Peyer's patch (tissue), 4 donors: Measurements from ENCODE around the gene CD83. TPM values are rescaled to one million over a fixed set of nuclear protein-coding genes. Genes with fewer than 3 reads are reported as not detected.

Experiments used
- DNase-seq, 3 donors: peaks; one replicate each; pipeline ENCODE4 v3.0.0-alpha.2; 2017 to 2019
- H3K27ac ChIP-seq, 4 donors: fragments of 200-600 bp; sonication (generic); one replicate each; pipeline ENCODE4 v1.5.1; 2016 to 2019
- H3K27me3 ChIP-seq, 2 donors: fragments of 200-600 bp; sonication (generic); one replicate each; pipeline ENCODE4 v1.5.1; 2019
- H3K36me3 ChIP-seq, 3 donors: fragments of 200-600 bp; sonication (generic); one replicate each; pipeline ENCODE4 v1.5.1; 2016 to 2019
- H3K4me1 ChIP-seq, 4 donors: fragments of 200-600 bp; sonication (generic); one replicate each; pipeline ENCODE4 v1.5.1; 2016 to 2019
- H3K4me3 ChIP-seq, 4 donors: fragments of 200-600 bp; sonication (generic); 1 replicate in 3 of 4; 2 replicates in 1 of 4; pipeline ENCODE4 v1.5.1; 2016 to 2019; ENCODE audit warnings: mild to moderate bottlenecking in 1 of 4
- H3K9me3 ChIP-seq, 4 donors: fragments of 200-600 bp; sonication (generic); one replicate each; pipeline ENCODE4 v1.5.1; 2016 to 2019; ENCODE audit warnings: mild to moderate bottlenecking in 1 of 4
- POLR2A ChIP-seq, 2 donors: fragments of 450-650 bp; IDR thresholded peaks; one replicate each; pipeline ENCODE4 v1.5.1; 2017; ENCODE audit warnings: antibody characterized with exemption in 2 of 2, mild to moderate bottlenecking in 2 of 2, moderate library complexity in 2 of 2
- total RNA-seq, 4 donors: library from RNA; depleted of rRNA; stranded (reverse); fragments of >200 nt; gene quantifications; one replicate each; pipeline ENCODE4 v1.1.0, GENCODE V29; 2016
- TF ChIP-seq, protein P1 (sequence below), 6 experiments: fragments of 450-650 bp in 4 of 6; fragments of 200-600 bp in 2 of 6; sonication (generic) in 1 of 6; IDR thresholded peaks; one replicate each; pipeline ENCODE4 v1.5.1; 2017 to 2019; ENCODE audit warnings: antibody characterized with exemption in 6 of 6, mild to moderate bottlenecking in 3 of 6, moderate library complexity in 1 of 6

The CD83 gene
- total RNA-seq, 4 donors from 2014 or later, result 0.53 to 15.7 (median 1.4) TPM

DNA sequence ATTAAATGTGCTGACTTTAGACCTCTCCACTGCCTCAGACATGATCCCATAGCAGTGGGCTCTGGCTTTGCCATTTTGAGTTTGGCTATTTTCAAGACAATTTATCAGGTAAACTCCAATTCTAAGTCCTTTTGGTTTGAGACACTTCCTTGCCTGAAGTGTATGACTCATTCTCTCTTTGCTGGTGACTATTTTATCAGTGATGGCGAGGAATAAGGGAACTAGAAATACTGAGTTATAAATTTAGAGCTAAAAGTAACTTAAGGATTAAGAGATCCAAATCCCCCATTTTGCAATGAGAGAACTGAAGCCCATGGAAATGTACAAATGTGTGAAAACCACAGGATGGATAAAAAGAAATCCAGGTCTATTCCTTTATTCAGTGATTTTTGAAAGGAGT, 30.9 kb upstream of the CD83 start:
- Histone ChIP-seq H3K4me3 (no peak overlapping the region), H3K27ac (no peak overlapping the region), H3K36me3 (no peaks in the 10 kb centered on the region), H3K27me3 (no peaks in the 10 kb centered on the region), H3K4me1 (peaks cover 0 to 6% (median 0%) of the 10 kb centered on the region in 4 donors), H3K9me3 (no peaks in the 10 kb centered on the region)
- TF ChIP-seq, protein P1, sequence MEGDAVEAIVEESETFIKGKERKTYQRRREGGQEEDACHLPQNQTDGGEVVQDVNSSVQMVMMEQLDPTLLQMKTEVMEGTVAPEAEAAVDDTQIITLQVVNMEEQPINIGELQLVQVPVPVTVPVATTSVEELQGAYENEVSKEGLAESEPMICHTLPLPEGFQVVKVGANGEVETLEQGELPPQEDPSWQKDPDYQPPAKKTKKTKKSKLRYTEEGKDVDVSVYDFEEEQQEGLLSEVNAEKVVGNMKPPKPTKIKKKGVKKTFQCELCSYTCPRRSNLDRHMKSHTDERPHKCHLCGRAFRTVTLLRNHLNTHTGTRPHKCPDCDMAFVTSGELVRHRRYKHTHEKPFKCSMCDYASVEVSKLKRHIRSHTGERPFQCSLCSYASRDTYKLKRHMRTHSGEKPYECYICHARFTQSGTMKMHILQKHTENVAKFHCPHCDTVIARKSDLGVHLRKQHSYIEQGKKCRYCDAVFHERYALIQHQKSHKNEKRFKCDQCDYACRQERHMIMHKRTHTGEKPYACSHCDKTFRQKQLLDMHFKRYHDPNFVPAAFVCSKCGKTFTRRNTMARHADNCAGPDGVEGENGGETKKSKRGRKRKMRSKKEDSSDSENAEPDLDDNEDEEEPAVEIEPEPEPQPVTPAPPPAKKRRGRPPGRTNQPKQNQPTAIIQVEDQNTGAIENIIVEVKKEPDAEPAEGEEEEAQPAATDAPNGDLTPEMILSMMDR (IDR thresholded peaks at IDR 0.05), result no peak
- TF ChIP-seq POLR2A (IDR thresholded peaks at IDR 0.05), result no peak
- no peak for DNase-seq

DNA sequence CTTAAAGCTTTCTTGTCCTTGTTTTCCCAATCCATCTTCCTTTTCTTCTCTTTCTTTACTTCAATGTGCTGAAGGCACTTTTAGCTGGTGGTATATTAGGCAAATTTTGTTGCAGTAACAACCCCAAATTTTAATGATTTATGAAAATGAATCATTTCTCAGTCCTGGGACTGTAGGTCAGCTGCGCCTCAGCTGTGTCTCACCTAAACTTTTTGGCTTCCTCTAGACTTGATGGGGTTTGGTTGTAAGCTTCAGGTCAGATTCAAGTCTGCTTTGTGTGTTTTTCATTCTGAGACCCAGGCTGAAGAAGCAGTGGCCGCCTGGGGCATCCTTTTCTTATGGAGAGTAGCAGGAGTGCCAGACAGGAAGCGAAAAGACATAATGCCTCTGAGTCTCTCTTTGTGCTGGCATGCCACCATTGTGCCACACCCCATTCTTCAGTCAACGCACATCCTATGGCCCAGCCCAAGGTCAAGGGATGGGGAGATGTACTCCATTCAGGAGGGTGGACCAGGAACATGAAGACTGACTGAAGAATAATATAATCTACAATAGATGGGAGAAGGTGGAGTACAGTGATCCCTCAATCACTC, 28.9 kb upstream of the CD83 start:
- Histone ChIP-seq H3K27me3 (no peaks in the 10 kb centered on the region), H3K4me3 (no peak overlapping the region), H3K9me3 (no peaks in the 10 kb centered on the region), H3K4me1 (peaks cover 0 to 6% (median 0%) of the 10 kb centered on the region in 4 donors), H3K27ac (no peak overlapping the region), H3K36me3 (no peaks in the 10 kb centered on the region)
- TF ChIP-seq, protein P1 (IDR thresholded peaks at IDR 0.05), result no peak
- no peak for TF ChIP-seq POLR2A (IDR thresholded peaks at IDR 0.05)
- DNase-seq, result no peak

DNA sequence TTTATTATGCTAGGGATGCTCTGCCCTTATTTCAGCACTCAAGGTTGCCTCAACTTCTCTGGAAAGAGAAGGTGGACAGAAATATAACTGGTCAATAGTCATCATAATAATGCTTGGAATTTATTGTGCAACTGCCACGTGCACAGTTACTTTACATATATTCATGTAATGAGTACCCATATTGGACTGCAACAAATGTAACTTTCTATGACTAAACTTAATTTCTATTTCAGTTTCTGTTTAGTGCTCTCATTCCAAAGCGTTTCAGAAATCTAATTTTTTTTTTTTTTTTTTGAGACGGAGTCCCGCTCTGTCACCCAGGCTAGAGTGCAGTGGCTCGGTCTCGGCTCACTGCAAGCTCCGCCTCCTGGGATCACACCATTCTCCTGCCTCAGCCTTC, 28.3 kb upstream of the CD83 start:
- peaks cover 0 to 9% (median 0%) of the 10 kb centered on the region in 4 donors for H3K4me1 ChIP-seq
- TF ChIP-seq, protein P1 (IDR thresholded peaks at IDR 0.05), result no peak
- TF ChIP-seq POLR2A (IDR thresholded peaks at IDR 0.05), result no peak
- no peaks in the 10 kb centered on the region for H3K36me3 ChIP-seq
- no peaks in the 10 kb centered on the region for H3K27me3 ChIP-seq
- H3K4me3 ChIP-seq, result no peak overlapping the region
- no peak for DNase-seq
- H3K9me3 ChIP-seq, result no peaks in the 10 kb centered on the region
- peak overlapping the region in 1 of 4 donors; percentile 27 for H3K27ac ChIP-seq

DNA sequence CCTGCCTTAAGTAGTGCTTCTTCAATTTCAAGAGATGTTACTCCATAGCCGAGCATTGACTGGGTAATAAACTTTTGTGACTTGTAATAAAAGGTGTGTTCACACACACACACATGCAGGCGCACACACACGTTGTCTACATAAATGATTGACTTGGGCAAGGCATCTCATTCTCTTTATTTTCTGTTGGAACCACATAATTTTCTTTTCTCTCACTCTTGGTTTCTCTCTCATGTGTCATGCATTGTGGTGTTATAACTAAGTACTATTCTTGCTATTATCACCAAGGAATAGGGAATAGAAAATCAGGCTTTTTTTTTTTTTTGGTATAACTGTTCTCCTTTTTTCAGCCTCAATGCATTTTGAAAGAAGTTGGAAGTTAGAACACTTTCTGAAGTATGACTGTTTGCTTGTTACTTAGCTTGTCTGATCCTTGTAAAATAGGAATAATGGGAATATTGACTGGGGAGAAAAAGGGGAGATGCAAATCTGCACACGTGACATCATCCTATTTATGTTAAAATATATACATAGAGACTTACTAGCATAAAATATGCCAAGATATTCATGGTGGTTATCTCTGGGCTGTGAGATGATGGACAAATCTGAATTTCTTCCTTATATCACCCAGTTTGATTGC, 26.1 kb upstream of the CD83 start:
- no peak overlapping the region for H3K4me3 ChIP-seq

DNA sequence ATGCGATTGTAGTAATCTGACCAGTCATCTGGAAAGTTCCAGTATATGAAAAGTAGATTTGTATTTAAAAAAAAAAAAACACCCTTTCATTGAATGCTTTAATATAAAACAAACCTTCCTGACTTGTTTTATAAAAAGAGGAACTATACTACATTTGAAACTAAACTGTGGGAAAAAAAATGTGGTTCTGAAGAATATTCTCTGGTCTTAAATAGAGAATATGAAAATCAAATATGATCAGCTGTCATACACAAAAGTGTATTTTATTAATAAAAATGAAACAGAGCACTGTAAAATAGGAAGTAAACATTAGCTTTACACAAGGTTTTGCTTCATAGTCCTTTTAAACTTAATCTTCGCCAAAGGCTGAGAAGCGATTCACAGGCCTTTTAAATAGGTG, 25.3 kb upstream of the CD83 start:
- H3K4me1 ChIP-seq, result peaks cover 0 to 14% (median 3%) of the 10 kb centered on the region in 4 donors
- DNase-seq, result no peak
- H3K27me3 ChIP-seq, result no peaks in the 10 kb centered on the region
- no peaks in the 10 kb centered on the region for H3K9me3 ChIP-seq
- peak overlapping the region in 1 of 4 donors; percentile 72 for H3K27ac ChIP-seq
- no peaks in the 10 kb centered on the region for H3K36me3 ChIP-seq
- H3K4me3 ChIP-seq, result no peak overlapping the region
- no peak for TF ChIP-seq POLR2A (IDR thresholded peaks at IDR 0.05)
- TF ChIP-seq, protein P1 (IDR thresholded peaks at IDR 0.05), result no peak

More for the DNA sequence above, 26.1 kb upstream of the CD83 start:
- no peaks in the 10 kb centered on the region for H3K36me3 ChIP-seq
- no peaks in the 10 kb centered on the region for H3K27me3 ChIP-seq
- no peak for TF ChIP-seq POLR2A (IDR thresholded peaks at IDR 0.05)
- TF ChIP-seq, protein P1 (IDR thresholded peaks at IDR 0.05), result no peak
- H3K27ac ChIP-seq, result no peak overlapping the region
- H3K9me3 ChIP-seq, result no peaks in the 10 kb centered on the region
- H3K4me1 ChIP-seq, result peaks cover 0 to 14% (median 3%) of the 10 kb centered on the region in 4 donors
- no peak for DNase-seq
